NCI-H1417 treated with DMSO at 0.1 percent for 48 hours (cell line): ENCODE results near the gene DHRS2.

Source experiments
- DNase-seq: peaks from one replicate; lab custom pipeline; 2025; lab: John Stamatoyannopoulos, UW

Gene DHRS2

GRCh38 chr14:23694085-23694948 is 58.2 kb downstream of the DHRS2 start:
- DNase-seq, result no peak
